HG03095 (cell line): ENCODE data around the gene LSM7.
"Not testable (repeated sequence)": the region's sequence is repeated elsewhere in the genome, so short reads cannot be mapped to it uniquely, and the experiment has no call there.

Source experiments
- ATAC-seq: cut with Tn5 transposase; IDR thresholded peaks from one replicate; pipeline ENCODE4 v1.9.1; 2021; ENCODE audit warnings: moderate library complexity; ENCODE audit not compliant: unreplicated experiment

Gene LSM7

DNA sequence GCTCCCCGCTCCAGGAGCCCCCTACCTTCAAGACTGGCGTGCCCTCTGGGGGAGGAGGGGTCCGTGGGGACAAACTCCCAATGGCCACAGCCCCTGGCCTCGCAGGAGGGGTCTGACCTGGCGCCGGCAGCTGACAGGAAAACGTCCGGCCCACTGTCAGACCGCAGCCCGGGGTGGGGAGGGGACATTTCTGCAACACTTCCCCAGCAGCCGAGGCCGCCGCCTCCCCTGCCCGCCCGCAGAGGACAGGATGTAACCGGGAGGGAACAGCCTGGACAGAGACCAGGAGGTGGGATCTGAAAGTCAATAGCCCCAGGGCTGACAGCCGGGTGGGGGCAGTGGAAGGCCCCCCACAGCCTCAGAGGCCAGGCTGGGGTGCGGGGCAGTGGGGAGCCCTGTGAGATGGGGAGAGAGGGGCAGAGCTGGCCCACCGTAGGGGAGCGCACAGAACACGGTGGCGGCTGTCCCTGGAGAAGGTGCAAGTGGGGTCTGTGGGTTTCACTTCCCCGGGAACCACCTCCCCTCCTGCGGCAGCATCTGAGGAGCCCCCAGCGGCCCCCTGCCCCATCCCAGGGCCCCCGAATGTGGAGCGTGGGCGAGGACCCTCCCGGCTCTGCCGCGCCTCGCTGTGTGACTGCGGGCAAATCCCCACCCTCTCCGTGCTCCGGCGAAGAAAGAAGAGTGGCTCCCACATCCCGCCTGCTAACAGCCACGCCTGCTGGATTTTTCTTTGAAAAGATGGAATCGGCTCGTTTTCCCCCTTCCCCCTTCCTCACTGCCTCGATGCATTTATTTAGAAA is 46.1 kb downstream of the LSM7 start, which contains the start of gene PEAK3:
Gene PEAK3 (minus strand): TSS at position 114 of the 800 bp plus-strand sequence. CDS start 1,244 bp downstream, outside the sequence.
- no peak for ATAC-seq

DNA sequence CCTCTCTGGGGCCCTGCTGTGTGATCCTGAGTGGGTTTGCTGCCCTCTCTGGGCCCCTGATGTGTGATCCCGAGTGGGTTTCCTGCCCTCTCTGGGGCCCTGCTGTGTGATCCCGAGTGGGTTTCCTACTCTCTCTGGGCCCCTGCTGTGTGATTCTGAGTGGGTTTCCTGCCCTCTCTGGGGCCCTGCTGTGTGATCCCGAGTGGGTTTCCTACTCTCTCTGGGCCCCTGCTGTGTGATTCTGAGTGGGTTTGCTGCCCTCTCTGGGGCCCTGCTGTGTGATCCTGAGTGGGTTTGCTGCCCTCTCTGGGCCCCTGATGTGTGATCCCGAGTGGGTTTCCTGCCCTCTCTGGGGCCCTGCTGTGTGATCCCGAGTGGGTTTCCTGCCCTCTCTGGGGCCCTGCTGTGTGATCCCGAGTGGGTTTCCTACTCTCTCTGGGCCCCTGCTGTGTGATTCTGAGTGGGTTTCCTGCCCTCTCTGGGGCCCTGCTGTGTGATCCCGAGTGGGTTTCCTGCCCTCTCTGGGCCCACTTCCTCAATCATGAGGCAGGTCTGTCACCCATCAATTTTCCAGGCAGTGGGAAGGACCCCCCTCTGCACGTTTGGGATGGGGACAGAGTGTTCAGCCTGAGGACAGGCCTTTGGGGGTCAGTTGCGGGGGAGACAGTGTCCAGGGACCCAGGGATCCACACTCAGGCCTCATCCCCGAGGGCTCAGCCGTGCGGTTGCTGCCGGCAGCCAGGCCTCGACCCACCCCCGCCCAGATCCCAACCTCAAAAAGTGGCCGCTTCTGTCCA is 46.9 kb downstream of the LSM7 start:
- not testable (repeated sequence) for ATAC-seq

DNA sequence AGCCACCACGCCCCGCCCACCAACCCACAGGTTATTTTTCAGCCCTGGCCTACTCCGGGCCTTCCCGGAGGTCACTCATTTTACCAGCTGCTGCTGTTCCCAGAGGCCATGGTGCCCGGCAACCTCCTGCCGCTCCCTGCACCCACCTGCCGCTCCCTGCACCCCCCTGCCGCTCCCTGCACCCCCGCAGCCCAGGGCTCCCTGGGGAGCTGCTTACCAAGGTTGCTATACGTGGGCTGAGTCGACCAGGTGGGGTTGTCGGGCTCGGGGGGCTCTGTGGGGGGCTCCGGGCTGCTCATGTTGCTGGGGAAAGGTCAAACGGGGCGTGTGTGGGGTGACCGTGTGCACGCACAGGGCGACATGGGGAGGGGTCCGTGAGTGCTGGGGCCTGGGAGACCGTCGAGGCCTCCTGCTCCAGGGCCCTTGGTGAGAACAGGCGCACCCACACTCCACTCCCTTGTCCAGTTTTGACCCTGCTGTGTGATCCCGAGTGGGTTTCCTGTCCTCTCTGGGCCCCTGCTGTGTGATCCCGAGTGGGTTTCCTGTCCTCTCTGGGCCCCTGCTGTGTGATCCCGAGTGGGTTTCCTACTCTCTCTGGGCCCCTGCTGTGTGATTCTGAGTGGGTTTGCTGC is 47.6 kb downstream of the LSM7 start:
- no peak for ATAC-seq

DNA sequence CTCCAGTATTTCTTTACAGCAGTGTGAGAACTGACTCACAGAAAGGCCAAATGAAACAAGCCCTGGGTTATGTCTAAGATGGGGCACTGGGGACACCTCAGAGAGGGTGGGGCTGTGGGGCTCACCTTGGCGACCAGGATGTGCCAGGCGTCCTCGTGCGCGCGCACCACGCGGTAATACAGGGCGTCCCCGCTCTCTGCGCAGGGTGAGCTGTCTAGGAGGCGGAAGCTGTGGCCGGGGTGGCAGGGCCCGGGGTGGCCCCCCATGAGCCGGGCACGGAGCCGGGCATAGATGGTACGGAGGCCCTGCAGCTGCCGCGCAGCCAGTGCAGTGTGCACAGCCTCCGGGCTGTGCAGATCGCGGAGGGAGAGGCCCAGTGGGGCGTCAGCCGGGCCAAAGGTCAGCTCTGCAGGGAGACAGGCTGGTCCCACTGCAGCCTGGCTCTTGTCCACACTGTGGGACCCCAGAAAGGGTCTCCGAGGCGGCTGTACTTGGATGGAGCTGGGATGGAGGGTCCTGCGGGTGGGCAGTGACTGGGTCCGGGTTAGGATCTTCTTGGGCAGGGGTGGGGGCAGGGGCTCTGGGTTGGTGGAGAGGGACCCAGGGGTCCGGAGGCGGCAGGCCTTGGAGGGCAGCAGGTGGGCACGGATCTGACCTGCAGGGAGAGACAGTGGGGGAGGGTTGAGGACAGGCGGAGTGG is 49.8 kb downstream of the LSM7 start:
- no peak for ATAC-seq

DNA sequence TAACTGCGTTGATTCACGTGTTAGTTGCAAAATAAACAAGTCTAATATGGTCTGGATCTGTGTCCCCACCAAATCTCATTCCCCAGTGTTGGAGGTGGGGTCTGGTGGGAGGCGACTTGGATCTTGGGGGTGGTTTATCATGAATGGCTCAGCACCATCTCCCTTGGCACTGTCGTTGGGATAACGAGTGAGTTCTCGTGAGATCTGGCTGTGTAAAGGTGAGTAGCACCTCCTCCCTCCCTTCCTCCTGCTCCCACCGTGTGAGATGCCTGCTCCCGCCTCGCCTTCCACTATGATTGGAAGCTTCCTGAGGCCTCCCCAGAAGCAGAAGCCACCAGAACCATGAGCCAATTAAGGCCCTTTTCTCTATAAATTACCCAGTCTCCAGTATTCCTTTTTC is 51.2 kb downstream of the LSM7 start:
- ATAC-seq = no peak

DNA sequence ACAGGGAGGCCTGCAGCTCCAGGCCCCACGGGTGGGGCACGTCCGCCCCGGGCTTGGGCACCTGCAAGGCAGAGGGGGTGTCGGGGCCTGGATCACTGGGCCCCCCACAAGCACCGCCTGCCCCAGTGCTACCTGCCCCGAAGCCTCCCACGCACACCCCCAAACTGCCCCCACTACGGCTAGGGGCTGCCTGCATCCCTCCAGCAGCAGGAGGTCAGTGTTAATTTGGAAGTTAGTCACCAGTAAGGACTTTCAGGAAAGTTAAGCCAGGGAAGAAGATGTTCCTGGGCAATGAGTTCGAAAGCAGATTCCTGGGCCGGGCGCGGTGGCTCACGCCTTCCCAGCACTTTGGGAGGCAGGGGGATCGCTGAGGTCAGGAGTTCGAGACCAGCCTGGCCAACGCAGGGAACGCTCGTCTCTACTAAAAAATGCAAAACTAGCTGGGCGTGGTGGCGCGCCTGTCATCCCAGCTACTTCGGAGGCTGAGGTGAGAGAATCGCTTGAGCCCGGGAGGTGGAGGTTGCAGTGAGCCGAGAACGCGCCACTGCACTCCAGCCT is 51.9 kb downstream of the LSM7 start:
- no peak for ATAC-seq

DNA sequence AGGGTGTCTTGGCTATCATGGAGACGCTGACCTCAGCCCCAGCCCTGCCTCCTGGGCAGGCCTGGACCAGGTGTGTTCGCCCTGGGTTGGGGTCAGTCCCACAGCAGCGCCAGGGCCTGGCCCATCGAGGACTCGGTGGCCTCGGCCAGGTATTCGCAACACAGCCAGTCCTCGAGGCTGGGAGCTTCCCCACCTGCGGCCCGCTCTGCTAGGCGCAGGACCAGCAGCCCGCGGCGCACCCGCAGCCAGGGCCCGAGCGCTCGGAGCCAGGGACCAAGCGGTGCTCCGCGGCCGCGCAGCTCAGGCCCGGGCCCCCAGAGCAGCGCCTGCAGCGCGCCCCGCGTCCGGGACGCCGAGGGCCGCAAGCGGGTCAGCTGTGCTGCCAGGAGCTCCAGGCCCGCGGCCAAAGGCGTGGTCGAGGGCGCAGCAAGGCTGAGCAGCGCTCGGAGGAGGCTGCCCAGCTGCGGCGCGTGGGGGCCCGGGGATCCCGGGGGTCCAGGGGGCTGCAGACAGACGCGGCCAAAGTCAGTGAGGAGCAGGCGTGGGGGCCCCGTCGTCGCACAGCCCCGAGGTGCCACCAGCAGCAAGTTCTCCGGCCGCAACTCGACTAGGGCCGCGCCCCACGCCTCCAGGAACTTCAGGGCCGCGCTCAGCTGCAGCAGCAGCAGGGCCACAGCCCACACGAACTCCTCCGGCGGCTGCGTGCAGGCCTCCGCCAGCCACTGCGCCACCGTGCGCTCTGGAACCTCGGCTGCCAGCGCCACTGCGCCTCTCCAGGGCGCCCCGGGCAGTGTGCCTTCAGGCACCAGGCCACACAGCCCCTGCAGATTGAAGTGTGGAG is 52.6 kb downstream of the LSM7 start:
- no peak for ATAC-seq

DNA sequence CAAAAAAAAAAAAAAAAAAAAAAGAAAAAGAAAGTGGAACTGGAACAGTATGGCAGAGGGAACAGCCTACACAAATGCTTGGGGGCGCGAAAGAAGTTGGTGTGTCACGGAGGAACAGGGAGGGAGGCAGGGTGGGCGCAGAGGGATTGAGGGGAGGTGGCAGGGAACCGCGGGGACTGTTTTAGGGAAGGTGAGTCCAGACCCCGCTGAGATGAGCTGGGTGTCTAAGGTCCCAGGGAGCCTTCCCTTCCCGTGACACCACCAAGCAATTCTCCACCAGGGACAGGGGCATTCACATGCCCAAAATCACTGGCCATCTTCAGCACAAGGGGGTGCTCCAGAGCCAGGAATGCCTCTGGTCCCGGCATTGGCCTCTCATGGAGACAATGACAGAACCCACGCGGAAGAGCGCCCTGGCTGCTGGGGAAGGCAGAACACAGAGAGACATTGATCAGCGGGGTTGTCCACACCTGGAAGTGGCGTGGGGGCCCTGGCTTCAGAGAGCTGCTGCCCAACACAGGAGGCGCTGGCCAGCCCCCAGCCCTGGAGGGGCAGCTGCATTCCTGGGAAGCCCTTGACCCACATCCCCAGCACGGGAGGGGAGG is 53.4 kb downstream of the LSM7 start:
- no peak for ATAC-seq

DNA sequence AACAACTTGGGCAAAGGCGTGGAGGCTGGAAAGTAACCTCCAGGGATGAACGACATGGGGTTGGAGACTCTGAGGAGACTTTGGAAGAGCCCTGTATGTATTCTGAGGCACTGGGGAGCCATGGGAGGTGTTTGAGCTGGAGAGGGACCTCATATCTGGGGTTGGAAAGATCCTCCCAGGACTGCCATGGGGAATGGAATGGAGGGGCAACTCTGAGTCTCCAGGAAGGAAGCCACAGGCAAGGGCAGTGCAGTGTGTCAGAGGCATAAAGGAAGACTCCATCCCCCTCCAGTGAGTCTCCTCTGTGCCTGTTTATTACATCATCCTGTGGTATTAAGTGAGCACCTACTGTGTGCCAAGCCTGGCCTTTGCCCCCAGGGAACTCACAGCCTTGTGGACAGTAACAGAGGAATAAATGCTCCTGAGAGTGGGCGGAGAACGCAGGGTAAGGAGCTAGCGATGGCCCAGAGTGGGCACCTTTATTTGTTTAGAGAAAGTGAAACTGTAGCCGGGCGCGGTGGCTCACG is 54.1 kb downstream of the LSM7 start:
- no peak for ATAC-seq

DNA sequence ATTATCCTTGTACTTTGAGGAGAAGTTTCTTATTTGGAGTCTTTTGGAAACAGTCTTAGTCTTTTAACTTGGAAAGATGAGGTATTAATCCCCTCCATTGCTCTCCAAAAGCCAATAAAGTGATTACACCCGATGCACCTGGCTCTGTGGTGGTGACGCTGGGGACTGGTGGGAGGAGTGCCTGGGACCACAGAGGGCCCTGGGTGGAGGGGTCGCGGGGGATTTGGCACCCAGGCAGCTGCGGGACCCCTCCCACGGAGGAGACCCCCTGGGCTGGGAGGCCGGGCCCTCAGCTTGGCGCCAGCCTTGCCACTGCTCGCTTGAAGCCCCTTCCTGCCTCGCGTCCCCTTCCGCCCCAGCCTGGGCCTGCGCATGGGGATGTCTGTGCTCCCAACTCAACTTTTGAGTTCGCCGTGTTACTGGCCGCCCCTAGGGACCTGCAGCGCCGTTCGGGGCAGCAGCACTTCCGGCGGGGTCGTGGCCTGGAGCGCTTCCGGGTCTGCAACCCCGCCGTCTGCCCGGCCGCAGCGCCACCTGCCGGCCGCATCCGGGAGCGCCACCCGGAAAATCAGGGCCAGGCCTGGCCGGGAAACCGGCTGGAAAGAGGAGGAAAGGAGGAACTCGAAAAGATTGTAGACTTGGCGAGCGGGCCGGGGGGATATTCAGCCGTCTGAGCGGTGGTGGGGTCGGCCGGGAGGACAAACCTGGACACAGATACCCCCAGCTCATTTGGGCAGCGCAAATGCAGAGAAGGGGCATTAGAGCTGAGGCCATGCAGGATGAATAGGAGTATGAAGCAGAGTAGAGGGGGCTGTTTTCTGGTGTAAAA is 54.8 kb downstream of the LSM7 start:
- peak; percentile 30 for ATAC-seq
